GM06990 (cell line): ENCODE measurements around the gene MEIKIN.
"Not testable (repeated sequence)": the region's sequence is repeated elsewhere in the genome, so short reads cannot be mapped to it uniquely, and the experiment has no call there.

Source experiments
- DNase-seq: peaks from one replicate; pipeline ENCODE4 v3.0.0-alpha.2; 2011; ENCODE audit not compliant: insufficient read length; ENCODE audit errors: extremely low read depth
- H3K27me3 ChIP-seq: replicated peaks from 2 replicates; pipeline ENCODE4 v1.6.0; 2011; ENCODE audit warnings: low read length; ENCODE audit not compliant: control insufficient read depth, insufficient read depth
- H3K36me3 ChIP-seq: 2 replicates; pipeline ENCODE4 v1.5.1; 2011; ENCODE audit warnings: low read length; ENCODE audit not compliant: control insufficient read depth, insufficient read depth
- H3K4me3 ChIP-seq: replicated peaks from 2 replicates; pipeline ENCODE4 v1.5.1; 2011; ENCODE audit warnings: low read depth, mild to moderate bottlenecking, control low read depth, low read length
- CTCF ChIP-seq: IDR thresholded peaks from 2 replicates; pipeline ENCODE4 v1.5.1; 2011; ENCODE audit warnings: low read length, control low read depth, mild to moderate bottlenecking, inconsistent platforms; ENCODE audit not compliant: insufficient read depth, poor library complexity, severe bottlenecking

Gene MEIKIN

GRCh38 chr5:131845828-131846227 lies 99.6 kb downstream of the MEIKIN start:
- Histone ChIP-seq H3K4me3 (no peak overlapping the region), H3K27me3 (no peaks in the 10 kb centered on the region), H3K36me3 (no peaks in the 10 kb centered on the region)
- TF ChIP-seq CTCF, result no peak
- DNase-seq, result no peak

GRCh38 chr5:131842971-131843370 lies 102.5 kb downstream of the MEIKIN start:
- not testable (repeated sequence) for H3K27me3 ChIP-seq, DNase-seq

GRCh38 chr5:131832702-131833101 lies 112.8 kb downstream of the MEIKIN start:
- not testable (repeated sequence) for H3K4me3 ChIP-seq, H3K36me3 ChIP-seq, H3K27me3 ChIP-seq, DNase-seq

More at GRCh38 chr5:131842971-131843370, 102.5 kb downstream of the MEIKIN start:
- not testable (repeated sequence) for H3K36me3 ChIP-seq, H3K4me3 ChIP-seq

GRCh38 chr5:131825404-131826013 lies 120.0 kb downstream of the MEIKIN start:
- no peak for TF ChIP-seq CTCF
- H3K4me3 ChIP-seq, result no peak overlapping the region
- no peaks in the 10 kb centered on the region for H3K27me3 ChIP-seq
- no peaks in the 10 kb centered on the region for H3K36me3 ChIP-seq
- no peak for DNase-seq

- no peak for DNase-seq
- H3K36me3 ChIP-seq, result no peaks in the 10 kb centered on the region
- no peak overlapping the region for H3K4me3 ChIP-seq
- TF ChIP-seq CTCF, result no peak
- no peaks in the 10 kb centered on the region for H3K27me3 ChIP-seq
Observed at GRCh38 chr5:131824631-131825030, 120.8 kb downstream of the MEIKIN start.

- Histone ChIP-seq H3K27me3 (no peaks in the 10 kb centered on the region), H3K36me3 (no peaks in the 10 kb centered on the region), H3K4me3 (no peak overlapping the region)
- DNase-seq, result no peak
- no peak for TF ChIP-seq CTCF
Observed at GRCh38 chr5:131821221-131821620, 124.2 kb downstream of the MEIKIN start.
